HFF-Myc (cell line): Measurements from ENCODE around the gene HS6ST2.

Experiments used
- DNase-seq: peaks from one replicate; pipeline ENCODE4 v3.0.0-alpha.2; 2011; ENCODE audit warnings: low read depth; ENCODE audit errors: extremely low read depth
- H3K4me3 ChIP-seq: replicated peaks from 2 replicates; pipeline ENCODE4 v1.5.1; 2011; ENCODE audit warnings: low read depth, mild to moderate bottlenecking, control low read depth, low read length
- TF ChIP-seq, protein P1 (sequence below): IDR thresholded peaks from 2 replicates; pipeline ENCODE4 v1.5.1; 2012; ENCODE audit warnings: mild to moderate bottlenecking, low read depth, low read length, control low read depth; ENCODE audit errors: missing control alignments

Gene HS6ST2

DNA sequence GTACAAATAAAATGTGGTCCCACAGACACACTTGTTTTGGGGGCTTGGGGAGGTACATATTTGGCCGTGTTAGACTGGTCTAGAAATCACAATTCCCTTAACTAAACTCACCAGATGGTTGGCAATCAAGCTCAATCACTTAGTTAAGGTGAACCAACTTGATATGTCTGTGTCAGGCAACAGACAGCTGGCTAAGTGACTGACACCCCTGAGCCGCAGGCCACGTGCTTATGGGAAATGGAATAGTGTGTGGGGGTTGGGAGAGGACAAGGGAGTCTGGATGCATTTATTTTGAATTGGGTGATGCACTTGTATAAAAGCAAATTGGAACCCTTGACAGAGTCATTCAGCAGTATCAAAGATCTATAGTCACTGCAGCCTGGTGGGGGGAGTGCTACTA is 209.0 kb downstream of the HS6ST2 start:
- H3K4me3 ChIP-seq, result no peak overlapping the region
- TF ChIP-seq, protein P1, sequence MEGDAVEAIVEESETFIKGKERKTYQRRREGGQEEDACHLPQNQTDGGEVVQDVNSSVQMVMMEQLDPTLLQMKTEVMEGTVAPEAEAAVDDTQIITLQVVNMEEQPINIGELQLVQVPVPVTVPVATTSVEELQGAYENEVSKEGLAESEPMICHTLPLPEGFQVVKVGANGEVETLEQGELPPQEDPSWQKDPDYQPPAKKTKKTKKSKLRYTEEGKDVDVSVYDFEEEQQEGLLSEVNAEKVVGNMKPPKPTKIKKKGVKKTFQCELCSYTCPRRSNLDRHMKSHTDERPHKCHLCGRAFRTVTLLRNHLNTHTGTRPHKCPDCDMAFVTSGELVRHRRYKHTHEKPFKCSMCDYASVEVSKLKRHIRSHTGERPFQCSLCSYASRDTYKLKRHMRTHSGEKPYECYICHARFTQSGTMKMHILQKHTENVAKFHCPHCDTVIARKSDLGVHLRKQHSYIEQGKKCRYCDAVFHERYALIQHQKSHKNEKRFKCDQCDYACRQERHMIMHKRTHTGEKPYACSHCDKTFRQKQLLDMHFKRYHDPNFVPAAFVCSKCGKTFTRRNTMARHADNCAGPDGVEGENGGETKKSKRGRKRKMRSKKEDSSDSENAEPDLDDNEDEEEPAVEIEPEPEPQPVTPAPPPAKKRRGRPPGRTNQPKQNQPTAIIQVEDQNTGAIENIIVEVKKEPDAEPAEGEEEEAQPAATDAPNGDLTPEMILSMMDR, result no peak

DNA sequence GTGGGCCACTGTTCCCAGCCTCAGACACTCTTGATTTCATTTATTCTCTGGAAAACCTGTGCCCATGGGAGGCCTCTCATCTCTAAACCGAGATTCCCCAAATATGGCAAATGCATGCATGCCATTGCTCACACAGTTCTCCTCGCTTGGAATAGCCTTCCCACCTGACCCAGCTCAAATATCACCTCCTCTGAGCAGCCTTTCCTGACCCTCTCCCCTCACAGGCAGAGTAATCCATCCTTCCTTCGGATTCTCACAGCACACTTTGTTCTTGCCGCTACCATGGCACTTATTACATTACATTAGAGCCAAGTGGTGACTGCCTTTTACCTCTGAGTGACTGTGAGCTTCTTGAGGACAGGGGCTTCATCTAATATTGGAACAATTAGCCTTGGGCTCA is 209.5 kb downstream of the HS6ST2 start:
- TF ChIP-seq, protein P1, result no peak
- no peak overlapping the region for H3K4me3 ChIP-seq
- DNase-seq, result no peak

More for the DNA sequence above, 209.0 kb downstream of the HS6ST2 start:
- DNase-seq, result no peak

DNA sequence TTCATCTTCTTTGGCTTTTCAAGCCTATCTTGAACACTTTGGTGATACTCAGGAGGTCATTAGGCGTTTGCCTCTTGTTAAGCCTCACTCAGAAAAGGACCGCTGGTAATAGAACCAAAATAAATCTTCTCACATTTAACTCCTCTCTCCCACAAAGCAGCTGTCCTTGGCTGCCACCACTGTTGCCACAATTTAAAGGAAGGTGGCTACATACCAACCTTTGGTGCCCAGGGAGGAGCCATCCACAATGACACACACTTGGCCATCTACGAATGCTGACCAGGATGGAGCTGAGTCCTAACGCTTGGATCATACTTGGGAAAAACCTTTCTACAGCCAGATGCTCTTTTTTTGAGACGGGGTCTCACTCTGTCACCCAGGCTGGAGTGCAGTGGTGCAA is 210.2 kb downstream of the HS6ST2 start:
- no peak for DNase-seq
- TF ChIP-seq, protein P1, result no peak

DNA sequence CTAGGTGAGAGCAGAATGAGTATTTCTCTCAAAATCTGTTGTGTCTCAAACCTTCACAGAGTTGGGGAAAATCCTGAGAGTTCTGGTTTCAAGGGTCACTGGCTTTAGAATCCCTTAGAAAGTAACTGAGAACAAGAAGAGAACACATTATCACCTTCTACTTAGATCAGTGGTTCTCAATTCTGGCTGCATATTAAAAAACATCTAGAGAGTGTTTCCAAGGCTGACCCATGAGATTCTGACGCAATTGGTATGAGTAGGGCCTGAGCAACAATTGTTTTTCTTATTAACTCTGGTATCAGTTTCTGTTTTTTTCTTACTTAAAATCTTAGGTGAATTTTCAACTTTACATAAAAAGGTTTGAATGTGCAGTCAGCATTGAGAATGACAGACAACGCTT is 212.8 kb downstream of the HS6ST2 start:
- TF ChIP-seq, protein P1, result no peak
- no peak overlapping the region for H3K4me3 ChIP-seq
- no peak for DNase-seq

More for the DNA sequence above, 210.2 kb downstream of the HS6ST2 start:
- no peak overlapping the region for H3K4me3 ChIP-seq

DNA sequence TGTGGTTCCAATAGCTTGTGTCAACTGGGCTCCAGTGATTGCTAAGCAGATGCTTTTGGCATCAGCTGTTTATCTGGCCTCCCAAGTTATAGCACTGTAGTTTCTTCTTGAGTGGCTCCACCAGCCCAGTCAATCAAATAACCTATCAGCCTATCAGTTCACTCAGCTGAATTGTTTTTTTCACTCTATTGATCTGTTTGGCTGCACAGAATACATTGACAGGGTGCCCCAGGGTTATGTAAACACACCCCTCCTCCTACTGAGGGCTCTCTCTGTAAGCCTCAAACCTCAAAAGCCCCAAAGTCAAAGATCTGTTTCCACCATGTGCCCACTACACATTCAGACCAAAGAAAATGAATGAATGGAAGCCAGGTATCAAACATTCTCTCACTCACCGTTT is 214.0 kb downstream of the HS6ST2 start:
- TF ChIP-seq, protein P1, result no peak
- H3K4me3 ChIP-seq, result no peak overlapping the region
- no peak for DNase-seq

DNA sequence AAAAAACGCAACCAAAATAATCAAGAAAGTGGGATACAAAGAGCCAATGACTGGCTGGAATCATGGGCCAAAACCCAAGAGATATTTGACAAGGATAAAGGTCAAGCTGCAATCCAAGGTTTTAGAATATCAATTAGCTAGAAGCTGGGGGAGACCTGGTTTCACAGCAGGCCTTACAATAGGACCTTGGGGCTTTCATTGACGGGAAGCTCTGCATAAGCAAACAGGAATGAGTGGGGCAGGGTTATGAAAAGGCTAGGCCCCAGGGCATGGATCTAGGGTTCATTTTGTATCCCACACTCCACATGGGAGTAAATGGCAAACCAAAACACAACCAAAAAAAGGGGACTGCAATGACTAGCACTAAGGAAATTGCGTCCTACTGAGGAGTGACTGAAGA is 215.3 kb downstream of the HS6ST2 start:
- TF ChIP-seq, protein P1, result no peak
- no peak for DNase-seq
- H3K4me3 ChIP-seq, result no peak overlapping the region

DNA sequence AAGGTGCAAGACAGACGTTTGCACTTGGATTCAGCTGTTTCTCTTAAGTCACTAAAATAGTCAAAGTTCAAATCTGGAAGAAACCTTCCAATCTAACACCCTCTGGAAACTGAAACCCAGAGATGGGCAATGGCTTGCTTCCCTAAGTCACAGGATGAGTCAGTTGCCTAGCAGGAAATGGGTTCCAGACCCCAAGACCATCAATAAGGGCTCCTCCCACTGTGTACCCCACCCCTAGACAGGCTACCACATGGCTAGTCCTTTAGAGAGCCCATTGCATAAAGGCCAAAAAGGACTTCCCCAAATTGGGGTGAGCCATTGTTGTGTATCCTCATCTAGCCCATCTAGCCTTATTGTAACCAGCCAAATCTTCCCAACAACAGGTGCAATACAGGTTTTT is 216.2 kb downstream of the HS6ST2 start:
- DNase-seq, result no peak
- no peak overlapping the region for H3K4me3 ChIP-seq
- TF ChIP-seq, protein P1, result no peak
